K562 (cell line): Measurements from ENCODE around the gene SOX18. TPM values are rescaled to one million over a fixed set of nuclear protein-coding genes. Genes with fewer than 3 reads are reported as not detected.

Source experiments
- ATAC-seq: fragments of 200-7000 bp; cut with Tn5 transposase; 3 replicates; pipeline ENCODE4 v1.9.1; 2020; ENCODE audit warnings: moderate library complexity
- BruUV-seq: library from RNA; stranded (reverse); fragments of 400-500 nt; replicated peaks from 2 replicates; lab custom pipeline; 2021; lab: Mats Ljungman, UMichigan
- CTCF ChIA-PET: fragments of 300-600 bp; formaldehyde crosslinking; extraction: SDS; loops from one replicate; lab custom pipeline; 2021; ENCODE audit warnings: low intra/inter-chr PET ratio; lab: Yijun Ruan, JAX
- POLR2A ChIA-PET: fragments of 300-600, 350-650 bp; sonication (Branson Sonifier 250); formaldehyde crosslinking; extraction: SDS; loops from one replicate; lab custom pipeline; 2021; ENCODE audit warnings: antibody characterized with exemption, inconsistent platforms; lab: Yijun Ruan, JAX
- DNase-seq, 4 experiments: peaks; one replicate each; pipeline versions ENCODE4 v3.0.0 to v3.0.0-alpha.2; 2011 to 2018; ENCODE audit warnings: low spot score in 3 of 4, mixed read lengths in 3 of 4; ENCODE audit errors: extremely low read depth in 1 of 4
- FAIRE-seq: peaks from 2 replicates; lab custom pipeline; 2011; peaks lifted over from hg19 to GRCh38; lab: Jason Lieb, UNC
- H2AFZ ChIP-seq: 2 replicates; pipeline ENCODE4 v1.6.0; 2011; ENCODE audit warnings: low read depth, low read length, control low read depth, inconsistent platforms
- H3K27ac ChIP-seq: fragments of 200-600 bp; 3 replicates; pipeline ENCODE4 v1.8.0; 2011; ENCODE audit warnings: low read depth, mild to moderate bottlenecking, control low read depth, inconsistent platforms, low read length, moderate library complexity, mixed read lengths; ENCODE audit errors: extremely low read depth
- H3K27me3 ChIP-seq, 2 experiments: fragments of 300-600 bp in 1 of 2; 2 replicates in 1 of 2; 3 replicates in 1 of 2; pipeline versions ENCODE4 v1.6.0 to v1.8.0; 2011; ENCODE audit warnings: inconsistent platforms in 2 of 2, low read length in 2 of 2, mild to moderate bottlenecking in 1 of 2, mixed read lengths in 1 of 2, moderate library complexity in 1 of 2; ENCODE audit not compliant: control insufficient read depth in 2 of 2, insufficient read depth in 2 of 2
- H3K36me3 ChIP-seq: fragments of 300-600 bp; 3 replicates; pipeline ENCODE4 v1.8.0; 2011; ENCODE audit warnings: mild to moderate bottlenecking, low read length, inconsistent platforms; ENCODE audit not compliant: control insufficient read depth, insufficient read depth
- H3K4me1 ChIP-seq, 2 experiments: fragments of 200-600 bp in 1 of 2; replicated peaks in 1 of 2; 2 replicates in 1 of 2; 3 replicates in 1 of 2; pipeline versions ENCODE4 v1.5.1 to v1.8.0; 2011; ENCODE audit warnings: inconsistent platforms in 2 of 2, low read length in 2 of 2, mild to moderate bottlenecking in 1 of 2, mixed read lengths in 1 of 2, moderate library complexity in 1 of 2; ENCODE audit not compliant: control insufficient read depth in 2 of 2, insufficient read depth in 2 of 2
- H3K4me2 ChIP-seq: 2 replicates; pipeline ENCODE4 v1.6.1; 2011; ENCODE audit warnings: low read length, control low read depth, inconsistent platforms, mixed read lengths; ENCODE audit not compliant: insufficient read depth
- H3K4me3 ChIP-seq: fragments of 200-600 bp; sonication (generic), shearing (Covaris generic); 2 replicates; pipeline ENCODE4 v1.5.1; 2016; ENCODE audit warnings: control low read depth, inconsistent platforms
- H3K79me2 ChIP-seq: fragments of 200-600 bp; 3 replicates; pipeline ENCODE4 v1.8.0; 2011; ENCODE audit warnings: low read length, inconsistent platforms; ENCODE audit not compliant: control insufficient read depth, insufficient read depth
- H3K9ac ChIP-seq, 2 experiments: 2 replicates each; pipeline versions ENCODE4 v1.6.0 to v1.6.1; 2011; ENCODE audit warnings: low read depth in 2 of 2, low read length in 2 of 2, control low read depth in 1 of 2, inconsistent platforms in 1 of 2, mild to moderate bottlenecking in 1 of 2, mixed read lengths in 1 of 2; ENCODE audit not compliant: insufficient read depth in 1 of 2
- H3K9me1 ChIP-seq: one replicate; pipeline ENCODE4 v1.6.0; 2011; ENCODE audit warnings: inconsistent platforms, mild to moderate bottlenecking, low read length, moderate library complexity; ENCODE audit not compliant: control insufficient read depth, insufficient read depth
- H3K9me3 ChIP-seq: replicated peaks from 2 replicates; pipeline ENCODE4 v1.5.1; 2011; ENCODE audit warnings: low read depth, low read length, inconsistent platforms; ENCODE audit not compliant: control insufficient read depth, insufficient read depth
- H4K20me1 ChIP-seq: replicated peaks from 2 replicates; pipeline ENCODE4 v1.6.1; 2011; ENCODE audit warnings: low read length, inconsistent platforms, mixed read lengths; ENCODE audit not compliant: control insufficient read depth, insufficient read depth
- ELF1 ChIP-seq: fragments of 200-800 bp; sonication (Bioruptor generic); IDR thresholded peaks from 2 replicates; pipeline ENCODE4 v1.6.1; 2016; ENCODE audit warnings: missing genetic modification characterization, missing compliant biosample characterization
- HOXB6 ChIP-seq: fragments of 250-450 bp; sonication (Bioruptor Pico); IDR thresholded peaks from 2 replicates; pipeline ENCODE4 v1.5.1; 2022; ENCODE audit warnings: mild to moderate bottlenecking, borderline replicate concordance
- KDM2B ChIP-seq: fragments of 250-450 bp; sonication (Bioruptor Pico); IDR thresholded peaks from 2 replicates; pipeline ENCODE4 v1.8.0; 2021; ENCODE audit warnings: mild to moderate bottlenecking, moderate library complexity
- NBN ChIP-seq: fragments of 450-650 bp; IDR thresholded peaks from 2 replicates; pipeline ENCODE4 v1.6.1; 2016; ENCODE audit warnings: low read depth, mild to moderate bottlenecking
- NRF1 ChIP-seq, 2 experiments: fragments of 450-650 bp; IDR thresholded peaks in 1 of 2; conservative IDR thresholded peaks in 1 of 2; 2 replicates each; pipeline ENCODE4 v1.6.1; 2014; ENCODE audit warnings: mild to moderate bottlenecking in 2 of 2
- PCBP1 ChIP-seq: fragments of 200-400 bp; formaldehyde crosslinking; IDR thresholded peaks from 2 replicates; pipeline ENCODE4 v1.6.1; 2018; ENCODE audit warnings: mild to moderate bottlenecking, low read depth, low read length; ENCODE audit not compliant: poor library complexity, severe bottlenecking
- RB1 ChIP-seq: fragments of 450-650 bp; IDR thresholded peaks from 2 replicates; pipeline ENCODE4 v1.6.1; 2017; ENCODE audit warnings: low read depth, mild to moderate bottlenecking
- SIN3B ChIP-seq: fragments of 450-650 bp; IDR thresholded peaks from 2 replicates; pipeline ENCODE4 v1.6.1; 2017; ENCODE audit warnings: low read depth, mild to moderate bottlenecking, moderate library complexity
- TRIM28 ChIP-seq: fragments of 450-650 bp; IDR thresholded peaks from 2 replicates; pipeline ENCODE4 v1.6.1; 2017
- ZBTB1 ChIP-seq: sonication (generic); formaldehyde crosslinking; IDR thresholded peaks from 2 replicates; pipeline ENCODE4 v1.8.1; 2023; ENCODE audit warnings: missing genetic modification reagents, low read depth, mild to moderate bottlenecking, borderline replicate concordance
- ZBTB17 ChIP-seq: fragments of 450-650 bp; formaldehyde crosslinking; IDR thresholded peaks from 2 replicates; pipeline ENCODE4 v1.4.0; 2020; ENCODE audit warnings: mild to moderate bottlenecking
- ZBTB7A ChIP-seq: IDR thresholded peaks from 2 replicates; pipeline ENCODE4 v1.6.1; 2011; ENCODE audit warnings: low read depth, mild to moderate bottlenecking, low read length, moderate library complexity, borderline replicate concordance; ENCODE audit not compliant: control insufficient read depth
- ZNF395 ChIP-seq: fragments of 200-800 bp; sonication (Bioruptor generic); IDR thresholded peaks from 2 replicates; pipeline ENCODE4 v1.6.1; 2017; ENCODE audit warnings: missing genetic modification characterization, missing compliant biosample characterization
- ZNF707 ChIP-seq: fragments of 250-450 bp; sonication (Bioruptor Pico); conservative IDR thresholded peaks from 2 replicates; pipeline ENCODE4 v1.8.0; 2022; ENCODE audit warnings: inconsistent platforms, mild to moderate bottlenecking, moderate library complexity
- WGBS: fragments of 100-300 bp; shearing (Covaris generic); methylation state at CpG from one replicate; pipeline ENCODE4 v1.1.6; 2016; ENCODE audit warnings: low coverage, mixed read lengths; ENCODE audit not compliant: insufficient coverage; ENCODE audit errors: missing lambda C conversion rate; 5-methylcytosine and 5-hydroxymethylcytosine counted together
- in situ Hi-C: fragments of 300-500 bp; cut with MboI; formaldehyde crosslinking; loops from 4 replicates; pipeline ENCODE4 v1.15.0; 2018; ENCODE audit warnings: inconsistent platforms, mixed read lengths
- intact Hi-C: fragments of 100-400 bp; cut with micrococcal nuclease; formaldehyde crosslinking; loops from 2 replicates; pipeline ENCODE4 v1.14.2; 2022
- polyA plus RNA-seq, 8 experiments: library from polyadenylated mRNA; depleted of rRNA in 4 of 8; stranded (reverse) in 5 of 8; unstranded in 3 of 8; fragments of >200 nt; fragmentation: Nextera tagmentation in 2 of 8; fragmentation: Illumina TruSeq in 1 of 8; extraction: Ambion mirVana in 2 of 8; extraction: Trizol in 1 of 8; gene quantifications; 2 replicates each; pipeline versions ENCODE4 v1.2.1 to v1.2.3, GENCODE V29; 2011 to 2014; ENCODE audit warnings: inconsistent platforms in 1 of 8, missing spikeins in 1 of 8
- total RNA-seq, 7 experiments: library from RNA; depleted of rRNA in 6 of 7; stranded (reverse); fragments of >200 nt in 6 of 7; fragmentation: Illumina TruSeq in 2 of 7; extraction: Trizol in 2 of 7; gene quantifications; 2 replicates each; pipeline versions ENCODE4 v1.2.1 to v1.2.3, GENCODE V29; 2011 to 2021; ENCODE audit warnings: low replicate concordance in 1 of 7
- TF ChIP-seq, protein P1 (sequence below): fragments of 450-650 bp; IDR thresholded peaks from 2 replicates; pipeline ENCODE4 v1.6.1; 2017; ENCODE audit warnings: antibody characterized with exemption, mild to moderate bottlenecking

The SOX18 gene
- total and polyA plus RNA-seq, 9 of the 15 experiments (the other 6 are each of a cell fraction or from before 2014, with no cell fraction given): 0.15 to 19.8 (median 0.33) TPM

DNA sequence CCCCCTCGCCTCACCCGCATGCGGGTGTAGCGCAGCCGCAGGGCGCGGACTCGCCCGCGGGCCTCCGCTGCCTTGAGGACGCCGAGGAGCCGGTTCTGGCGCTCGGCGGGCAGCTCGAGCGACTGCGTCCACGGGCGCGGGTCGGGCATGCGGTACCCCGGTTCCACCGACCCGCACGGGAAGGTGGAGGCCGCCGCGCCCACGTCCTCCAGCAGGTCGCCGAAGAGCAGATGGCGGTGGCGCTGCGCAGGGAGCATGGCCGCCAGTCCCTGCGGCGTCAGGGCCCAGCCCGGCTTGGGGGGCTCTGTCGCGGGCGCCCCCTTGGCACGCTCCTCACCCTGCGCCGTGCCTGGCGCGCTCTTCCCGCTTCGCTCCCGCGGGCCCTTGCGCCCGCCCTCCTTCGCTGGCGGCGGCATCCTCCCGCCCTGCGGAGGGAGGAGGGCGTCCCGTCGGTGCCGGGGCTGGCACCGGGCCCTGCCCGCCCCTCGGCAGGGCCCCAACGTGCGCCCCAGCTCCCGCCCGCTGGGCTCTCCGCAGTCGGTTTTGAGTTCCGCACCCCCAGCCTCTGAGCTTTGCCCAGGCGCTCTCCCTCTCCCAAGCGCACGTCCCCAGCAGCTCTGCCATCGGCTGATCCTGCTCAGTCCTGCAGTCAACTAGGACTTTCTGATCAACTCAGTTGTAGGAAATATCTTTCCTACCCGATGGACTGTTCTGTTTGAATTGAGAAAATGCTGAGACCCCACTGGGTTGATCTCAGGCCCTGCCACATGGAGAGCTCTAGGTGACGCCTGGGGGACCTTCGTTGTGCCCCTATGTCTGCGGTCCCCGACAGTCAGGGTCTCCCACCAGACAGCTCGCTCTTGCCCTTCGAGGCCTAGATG lies 34.6 kb upstream of the SOX18 start, which contains the start of gene LKAAEAR1:
Gene LKAAEAR1, minus strand, starts transcription at position 595 of the 881 bp plus-strand sequence. Its CDS starts 179 bp downstream, at position 416.
- no peak for DNase-seq
- ChIA-PET CTCF (interaction anchor here (2.4 kb wide), 1 partner anchor 36 kb away, joined by 14 read pairs; no protein-coding TSS in a partner anchor), POLR2A (interaction anchor here (0.5 to 1.4 kb wide), 5 partner anchors 11 to 559 kb away, joined by 3 read pairs; no protein-coding TSS in a partner anchor)
- intact Hi-C loops (loop anchor here (1.0 kb wide), 1 partner anchor 36 kb away; no protein-coding TSS in a partner anchor), in situ Hi-C loops (no loop called here)
- peak within 1 kb of the TSS; percentile 84 for H2AFZ ChIP-seq
- peaks cover 1% of the 10 kb centered on the region; the same call in 2 of the 3 replicates for H3K79me2 ChIP-seq
- H4K20me1 ChIP-seq: no peaks in the 10 kb centered on the region; the same call in 1 of the 2 replicates
- H3K4me2 ChIP-seq: peak within 1 kb of the TSS; percentile 71
- H3K36me3 ChIP-seq: no peaks in the 10 kb centered on the region
- no peak within 1 kb of the TSS for H3K27ac ChIP-seq
- peaks cover 2% of the 10 kb centered on the region; the same call in 1 of the 2 replicates for H3K9me3 ChIP-seq
- peak within 1 kb of the TSS in 1 of 2 experiments; percentile 90; a peak in 3 of 4 replicates for H3K9ac ChIP-seq
- H3K9me1 ChIP-seq: no peaks in the 10 kb centered on the region
- no peak; the same call in 2 of the 3 replicates for ATAC-seq
- H3K4me3 ChIP-seq: peak within 1 kb of the TSS; percentile 44
- 13% methylated on average over 62 of the region's 86 CpGs for WGBS
- no peak for FAIRE-seq
- peaks cover 4 to 62% of the 10 kb centered on the region in 2 experiments; a peak in 4 of 5 replicates for H3K4me1 ChIP-seq
- H3K27me3 ChIP-seq: peaks cover 6 to 37% of the 10 kb centered on the region in 2 experiments; a peak in 4 of 5 replicates
- BruUV-seq: no TSS peak
- TF ChIP-seq HOXB6 (CRISPR knock-in tag): no peak
- peak; percentile 59; the same call in 1 of the 2 replicates for TF ChIP-seq ZBTB7A
- TF ChIP-seq ZNF395 (CRISPR knock-in tag): 0 out of 2 replicates have a peak, but pooled peaks have one; percentile 34
- TF ChIP-seq ZBTB1: no peak
- TF ChIP-seq PCBP1: peak; percentile 1
- TF ChIP-seq KDM2B (CRISPR knock-in tag): peak; percentile 62; the same call in 1 of the 2 replicates
- no peak for TF ChIP-seq ZNF707 (CRISPR knock-in tag)
- no peak for TF ChIP-seq ELF1 (tag)
- TF ChIP-seq SIN3B: no peak
- no peak for TF ChIP-seq NBN
- 0 out of 2 replicates have a peak, but pooled peaks have one; percentile 28 for TF ChIP-seq ZBTB17
- TF ChIP-seq, protein P1, sequence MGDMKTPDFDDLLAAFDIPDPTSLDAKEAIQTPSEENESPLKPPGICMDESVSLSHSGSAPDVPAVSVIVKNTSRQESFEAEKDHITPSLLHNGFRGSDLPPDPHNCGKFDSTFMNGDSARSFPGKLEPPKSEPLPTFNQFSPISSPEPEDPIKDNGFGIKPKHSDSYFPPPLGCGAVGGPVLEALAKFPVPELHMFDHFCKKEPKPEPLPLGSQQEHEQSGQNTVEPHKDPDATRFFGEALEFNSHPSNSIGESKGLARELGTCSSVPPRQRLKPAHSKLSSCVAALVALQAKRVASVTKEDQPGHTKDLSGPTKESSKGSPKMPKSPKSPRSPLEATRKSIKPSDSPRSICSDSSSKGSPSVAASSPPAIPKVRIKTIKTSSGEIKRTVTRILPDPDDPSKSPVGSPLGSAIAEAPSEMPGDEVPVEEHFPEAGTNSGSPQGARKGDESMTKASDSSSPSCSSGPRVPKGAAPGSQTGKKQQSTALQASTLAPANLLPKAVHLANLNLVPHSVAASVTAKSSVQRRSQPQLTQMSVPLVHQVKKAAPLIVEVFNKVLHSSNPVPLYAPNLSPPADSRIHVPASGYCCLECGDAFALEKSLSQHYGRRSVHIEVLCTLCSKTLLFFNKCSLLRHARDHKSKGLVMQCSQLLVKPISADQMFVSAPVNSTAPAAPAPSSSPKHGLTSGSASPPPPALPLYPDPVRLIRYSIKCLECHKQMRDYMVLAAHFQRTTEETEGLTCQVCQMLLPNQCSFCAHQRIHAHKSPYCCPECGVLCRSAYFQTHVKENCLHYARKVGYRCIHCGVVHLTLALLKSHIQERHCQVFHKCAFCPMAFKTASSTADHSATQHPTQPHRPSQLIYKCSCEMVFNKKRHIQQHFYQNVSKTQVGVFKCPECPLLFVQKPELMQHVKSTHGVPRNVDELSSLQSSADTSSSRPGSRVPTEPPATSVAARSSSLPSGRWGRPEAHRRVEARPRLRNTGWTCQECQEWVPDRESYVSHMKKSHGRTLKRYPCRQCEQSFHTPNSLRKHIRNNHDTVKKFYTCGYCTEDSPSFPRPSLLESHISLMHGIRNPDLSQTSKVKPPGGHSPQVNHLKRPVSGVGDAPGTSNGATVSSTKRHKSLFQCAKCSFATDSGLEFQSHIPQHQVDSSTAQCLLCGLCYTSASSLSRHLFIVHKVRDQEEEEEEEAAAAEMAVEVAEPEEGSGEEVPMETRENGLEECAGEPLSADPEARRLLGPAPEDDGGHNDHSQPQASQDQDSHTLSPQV: no peak
- TF ChIP-seq RB1: 0 out of 2 replicates have a peak, but pooled peaks have one; percentile 0
- TF ChIP-seq TRIM28: no peak
- peak; percentile 10 to 13; a peak in 1 of 4 replicates for TF ChIP-seq NRF1 (conservative IDR thresholded peaks at IDR 0.05 in 1 of 2, IDR thresholded peaks at IDR 0.05 in 1 of 2)
